ENCODE data around the gene WDR11. TPM values are rescaled to one million over a fixed set of nuclear protein-coding genes. Genes with fewer than 3 reads are reported as not detected.
A peak's percentile ranks its signal among the peaks of the same experiment; 100 is the strongest.

WDR11 gene
- total and polyA plus RNA-seq, 12 donors: 32.6 to 73.7 (median 45.6) TPM

DNA sequence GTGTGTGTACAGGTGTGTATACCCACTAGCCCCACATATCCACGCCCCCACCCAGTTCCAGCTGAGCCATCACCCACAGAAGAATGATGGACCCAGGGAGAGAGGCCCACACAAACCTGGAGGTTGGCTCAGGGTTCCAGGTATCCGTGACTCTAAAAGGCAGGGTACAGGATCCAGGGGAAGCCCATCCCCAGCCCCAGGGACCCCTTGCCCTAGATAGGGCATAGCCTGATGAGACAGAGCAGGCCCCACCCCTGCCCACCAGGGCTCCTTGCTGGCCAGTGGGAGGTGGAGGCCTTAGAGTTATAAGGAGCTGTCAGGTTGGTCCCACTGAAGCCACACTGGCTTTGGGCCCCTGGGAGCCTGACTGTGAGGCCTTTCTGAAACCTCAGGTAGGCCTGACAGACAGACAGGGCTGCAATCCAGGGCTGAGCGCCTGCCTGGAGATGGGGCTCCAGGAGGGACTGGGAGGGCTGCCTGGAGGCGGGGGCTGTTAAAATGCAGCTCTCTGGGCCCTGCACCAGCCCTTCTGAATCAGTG lies 93.5 kb downstream of the WDR11 start:
- no peak for DNase-seq
- no peak overlapping the region for H3K27ac ChIP-seq
- no peaks in the 10 kb centered on the region for H3K36me3 ChIP-seq (replicated peaks in 1 of 2)
- H3K9me3 ChIP-seq (replicated peaks in 1 of 3): no peaks in the 10 kb centered on the region
- H3K4me3 ChIP-seq: no peak overlapping the region
- H3K27me3 ChIP-seq: no peaks in the 10 kb centered on the region
- intact Hi-C loops (cut with DNase I): loop anchor here (5.0 to 10.0 kb wide), 5 partner anchors 170 to 953 kb away; no protein-coding TSS in a partner anchor
- TF ChIP-seq, protein P1, sequence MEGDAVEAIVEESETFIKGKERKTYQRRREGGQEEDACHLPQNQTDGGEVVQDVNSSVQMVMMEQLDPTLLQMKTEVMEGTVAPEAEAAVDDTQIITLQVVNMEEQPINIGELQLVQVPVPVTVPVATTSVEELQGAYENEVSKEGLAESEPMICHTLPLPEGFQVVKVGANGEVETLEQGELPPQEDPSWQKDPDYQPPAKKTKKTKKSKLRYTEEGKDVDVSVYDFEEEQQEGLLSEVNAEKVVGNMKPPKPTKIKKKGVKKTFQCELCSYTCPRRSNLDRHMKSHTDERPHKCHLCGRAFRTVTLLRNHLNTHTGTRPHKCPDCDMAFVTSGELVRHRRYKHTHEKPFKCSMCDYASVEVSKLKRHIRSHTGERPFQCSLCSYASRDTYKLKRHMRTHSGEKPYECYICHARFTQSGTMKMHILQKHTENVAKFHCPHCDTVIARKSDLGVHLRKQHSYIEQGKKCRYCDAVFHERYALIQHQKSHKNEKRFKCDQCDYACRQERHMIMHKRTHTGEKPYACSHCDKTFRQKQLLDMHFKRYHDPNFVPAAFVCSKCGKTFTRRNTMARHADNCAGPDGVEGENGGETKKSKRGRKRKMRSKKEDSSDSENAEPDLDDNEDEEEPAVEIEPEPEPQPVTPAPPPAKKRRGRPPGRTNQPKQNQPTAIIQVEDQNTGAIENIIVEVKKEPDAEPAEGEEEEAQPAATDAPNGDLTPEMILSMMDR (IDR thresholded peaks at IDR 0.05): no peak
- no peak for TF ChIP-seq POLR2A (IDR thresholded peaks at IDR 0.05)
- H3K4me1 ChIP-seq (replicated peaks in 1 of 2): peaks cover 0 to 1% of the 10 kb centered on the region in 2 donors
- WGBS, 4 donors: 89 to 98% (median 94%) methylated on average over 2 to 4 of the region's 4 CpGs

DNA sequence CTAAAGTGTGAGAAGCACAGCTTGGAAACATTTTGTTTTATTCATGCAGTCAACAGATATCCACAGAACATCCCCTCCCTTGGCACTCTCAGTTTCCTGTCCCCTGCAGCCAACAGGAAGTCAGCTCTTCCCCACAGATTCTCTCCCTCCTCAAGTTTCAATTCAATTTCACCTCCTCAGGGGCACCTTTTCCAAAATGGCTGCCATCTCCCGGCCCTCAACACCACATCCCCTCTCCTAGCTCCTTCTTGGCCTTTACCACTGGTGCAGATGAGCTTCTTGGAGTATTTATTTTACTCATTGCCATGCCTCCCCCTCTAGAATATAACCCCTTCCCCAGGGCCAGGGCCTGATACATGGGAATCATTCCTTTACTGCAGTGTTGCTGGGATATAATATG lies 94.0 kb downstream of the WDR11 start:
- no peak for TF ChIP-seq POLR2A (IDR thresholded peaks at IDR 0.05)
- TF ChIP-seq, protein P1 (IDR thresholded peaks at IDR 0.05): no peak
- H3K4me3 ChIP-seq: no peak overlapping the region

GRCh38 chr10:120945801-120946302 lies 94.7 kb downstream of the WDR11 start:
- H3K4me3 ChIP-seq: no peak overlapping the region
- WGBS, 4 donors: 66 to 70% (median 69%) methylated on average over 8 of the region's 8 CpGs
- H3K27ac ChIP-seq: no peak overlapping the region
- H3K36me3 ChIP-seq (replicated peaks in 1 of 2): no peaks in the 10 kb centered on the region
- H3K4me1 ChIP-seq (replicated peaks in 1 of 2): peaks cover 0 to 8% of the 10 kb centered on the region in 2 donors
- TF ChIP-seq, protein P1 (IDR thresholded peaks at IDR 0.05): no peak
- no peak for TF ChIP-seq POLR2A (IDR thresholded peaks at IDR 0.05)
- intact Hi-C loops (cut with DNase I): loop anchor here in 1 of 2 donors (10.0 kb wide), 2 partner anchors 169 to 789 kb away; no protein-coding TSS in a partner anchor
- H3K9me3 ChIP-seq (replicated peaks in 1 of 3): no peaks in the 10 kb centered on the region
- DNase-seq: peak in 6 of 7 donors; percentile 41 to 78 (median 50)
- no peaks in the 10 kb centered on the region for H3K27me3 ChIP-seq

More for the DNA sequence above, 94.0 kb downstream of the WDR11 start:
- 96 to 100% (median 99%) methylated on average over 1 of the region's 1 CpG for WGBS, 4 donors
- Histone ChIP-seq H3K36me3 (replicated peaks in 1 of 2) (no peaks in the 10 kb centered on the region), H3K9me3 (replicated peaks in 1 of 3) (no peaks in the 10 kb centered on the region), H3K27ac (no peak overlapping the region), H3K27me3 (no peaks in the 10 kb centered on the region), H3K4me1 (replicated peaks in 1 of 2) (peaks cover 0 to 7% of the 10 kb centered on the region in 2 donors)
- DNase-seq: no peak
- intact Hi-C loops (cut with DNase I): loop anchor here in 1 of 2 donors (10.0 kb wide), 2 partner anchors 170 to 790 kb away; no protein-coding TSS in a partner anchor

DNA sequence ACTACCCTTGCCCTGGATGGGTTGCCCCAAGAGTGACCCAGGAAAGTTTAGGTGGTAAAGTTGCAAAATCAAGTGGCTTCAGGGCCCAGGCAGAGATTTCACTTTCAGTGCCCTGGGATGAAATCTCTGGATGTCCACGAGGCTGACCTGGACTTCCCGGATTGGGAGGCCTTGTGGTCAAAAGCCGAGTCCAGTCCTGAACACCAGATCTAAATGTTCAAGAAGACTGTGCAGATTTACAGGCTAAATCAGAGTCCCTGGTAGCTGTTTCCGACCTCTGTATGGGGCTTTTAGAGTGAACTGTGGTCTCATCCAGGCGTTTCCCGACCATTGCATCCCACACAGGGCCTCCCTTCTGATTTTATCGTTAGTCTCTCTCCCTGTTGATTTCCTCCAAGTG lies 95.3 kb downstream of the WDR11 start:
- 87 to 93% (median 89%) methylated on average over 7 of the region's 7 CpGs for WGBS, 4 donors
- DNase-seq: no peak
- no peaks in the 10 kb centered on the region for H3K27me3 ChIP-seq
- peaks cover 0 to 8% of the 10 kb centered on the region in 2 donors for H3K4me1 ChIP-seq (replicated peaks in 1 of 2)
- H3K27ac ChIP-seq: no peak overlapping the region
- H3K9me3 ChIP-seq (replicated peaks in 1 of 3): no peaks in the 10 kb centered on the region
- H3K36me3 ChIP-seq (replicated peaks in 1 of 2): no peaks in the 10 kb centered on the region
- TF ChIP-seq, protein P1 (IDR thresholded peaks at IDR 0.05): no peak
- TF ChIP-seq POLR2A (IDR thresholded peaks at IDR 0.05): no peak
- intact Hi-C loops (cut with DNase I): loop anchor here in 1 of 2 donors (10.0 kb wide), 2 partner anchors 168 to 788 kb away; no protein-coding TSS in a partner anchor
- no peak overlapping the region for H3K4me3 ChIP-seq

Data from adrenal gland (tissue), 12 donors.